Colonic mucosa (tissue), 4 donors: ENCODE measurements around the gene KCTD3. TPM values are rescaled to one million over a fixed set of nuclear protein-coding genes. Genes with fewer than 3 reads are reported as not detected.

ENCODE experiments used
- DNase-seq: peaks from one replicate; pipeline ENCODE4 v3.0.0-alpha.2; 2020
- H3K27ac ChIP-seq: fragments of 200-600 bp; one replicate; pipeline ENCODE4 v1.8.0; 2021
- H3K27me3 ChIP-seq: fragments of 200-600 bp; one replicate; pipeline ENCODE4 v1.8.0; 2021
- H3K36me3 ChIP-seq: fragments of 200-600 bp; one replicate; pipeline ENCODE4 v1.8.0; 2021
- H3K4me1 ChIP-seq: fragments of 200-600 bp; one replicate; pipeline ENCODE4 v1.8.0; 2021; ENCODE audit warnings: mild to moderate bottlenecking
- H3K4me3 ChIP-seq: fragments of 200-600 bp; one replicate; pipeline ENCODE4 v1.8.0; 2021
- H3K9ac ChIP-seq, 2 donors: one replicate each; pipeline ENCODE4 v1.7.0; 2013; ENCODE audit warnings: control low read depth in 2 of 2, low read depth in 2 of 2, low read length in 2 of 2
- H3K9me3 ChIP-seq: fragments of 200-600 bp; one replicate; pipeline ENCODE4 v1.8.0; 2021
- CTCF ChIP-seq: fragments of 200-600 bp; IDR thresholded peaks from one replicate; pipeline ENCODE4 v1.8.0; 2022; ENCODE audit warnings: antibody characterized with exemption, mild to moderate bottlenecking
- intact Hi-C: fragments of 100-400 bp; cut with DNase I; formaldehyde crosslinking; loops from one replicate; pipeline ENCODE4 v1.14.1; 2022
- total RNA-seq, 2 donors: library from RNA; stranded (reverse); fragmentation: NEBNext Ultra II Directional in 1 of 2; extraction: Animal tissue kit (Norgen Biotek cat#: 25700) in 1 of 2; gene quantifications; one replicate each; pipeline ENCODE4 v1.2.1, GENCODE V29; 2021
- donor health status: healthy.
- donor health status: DM: no; HTN: no; CAD: no.
- donor health status: DM: no; HTN: no; CAD: no.

Gene KCTD3
- 10 to 100 TPM; 33.6 to 50.9 TPM for total RNA-seq

GRCh38 chr1:215566556-215567490 lies at the start of gene KCTD3:
KCTD3 (plus strand) TSS chr1:215567304; CDS start chr1:215567686, 382 bp downstream.
- H3K4me3 ChIP-seq: peak within 1 kb of the TSS; percentile 71
- H3K27me3 ChIP-seq: no peaks in the 10 kb centered on the region
- H3K4me1 ChIP-seq: peaks cover 4% of the 10 kb centered on the region
- peak; percentile 80 for DNase-seq
- peak within 1 kb of the TSS; percentile 93 for H3K27ac ChIP-seq
- intact Hi-C loops: no loop called here
- peak within 1 kb of the TSS; percentile 76 to 93 for H3K9ac ChIP-seq
- no peaks in the 10 kb centered on the region for H3K36me3 ChIP-seq
- TF ChIP-seq CTCF: no peak
- no peaks in the 10 kb centered on the region for H3K9me3 ChIP-seq

- Histone ChIP-seq H3K4me3 (no peak overlapping the region), H3K27ac (no peak overlapping the region), H3K4me1 (no peaks in the 10 kb centered on the region), H3K27me3 (no peaks in the 10 kb centered on the region), H3K9me3 (no peaks in the 10 kb centered on the region), H3K36me3 (no peaks in the 10 kb centered on the region), H3K9ac (no peak overlapping the region)
- intact Hi-C loops: no loop called here
- TF ChIP-seq CTCF: no peak
- no peak for DNase-seq
Measured at GRCh38 chr1:215517441-215517891, 49.6 kb upstream of the KCTD3 start.

- no peak for TF ChIP-seq CTCF
- H3K27me3 ChIP-seq: no peaks in the 10 kb centered on the region
- H3K9me3 ChIP-seq: no peaks in the 10 kb centered on the region
- intact Hi-C loops: no loop called here
- no peak for DNase-seq
- no peaks in the 10 kb centered on the region for H3K4me1 ChIP-seq
- no peak overlapping the region for H3K4me3 ChIP-seq
- no peak overlapping the region for H3K9ac ChIP-seq
- no peak overlapping the region for H3K27ac ChIP-seq
- no peaks in the 10 kb centered on the region for H3K36me3 ChIP-seq
Measured at GRCh38 chr1:215518594-215518993, 48.5 kb upstream of the KCTD3 start.

- Histone ChIP-seq H3K4me3 (no peak overlapping the region), H3K27me3 (no peaks in the 10 kb centered on the region), H3K4me1 (no peaks in the 10 kb centered on the region), H3K27ac (no peak overlapping the region), H3K9me3 (no peaks in the 10 kb centered on the region), H3K36me3 (no peaks in the 10 kb centered on the region), H3K9ac (no peak overlapping the region)
- DNase-seq: no peak
- intact Hi-C loops: loop anchor here (10.0 kb wide), 1 partner anchor 886 kb away; no protein-coding TSS in a partner anchor
- TF ChIP-seq CTCF: no peak
Measured at GRCh38 chr1:215521279-215521678, 45.8 kb upstream of the KCTD3 start.

- TF ChIP-seq CTCF: no peak
- Histone ChIP-seq H3K36me3 (no peaks in the 10 kb centered on the region), H3K4me1 (no peaks in the 10 kb centered on the region), H3K4me3 (no peak overlapping the region), H3K9me3 (no peaks in the 10 kb centered on the region), H3K27me3 (no peaks in the 10 kb centered on the region), H3K9ac (no peak overlapping the region), H3K27ac (no peak overlapping the region)
- no peak for DNase-seq
- intact Hi-C loops: loop anchor here (10.0 kb wide), 1 partner anchor 888 kb away; no protein-coding TSS in a partner anchor
Measured at GRCh38 chr1:215523128-215523861, 43.8 kb upstream of the KCTD3 start.
